ENCODE results near the gene NXF1. TPM values are rescaled to one million over a fixed set of nuclear protein-coding genes. Genes with fewer than 3 reads are reported as not detected.

NXF1 gene
- total and polyA plus RNA-seq, 2 of the 13 experiments (the other 11 are each of a cell fraction or from before 2014, with no cell fraction given), result 30.4 to 30.9 TPM

DNA sequence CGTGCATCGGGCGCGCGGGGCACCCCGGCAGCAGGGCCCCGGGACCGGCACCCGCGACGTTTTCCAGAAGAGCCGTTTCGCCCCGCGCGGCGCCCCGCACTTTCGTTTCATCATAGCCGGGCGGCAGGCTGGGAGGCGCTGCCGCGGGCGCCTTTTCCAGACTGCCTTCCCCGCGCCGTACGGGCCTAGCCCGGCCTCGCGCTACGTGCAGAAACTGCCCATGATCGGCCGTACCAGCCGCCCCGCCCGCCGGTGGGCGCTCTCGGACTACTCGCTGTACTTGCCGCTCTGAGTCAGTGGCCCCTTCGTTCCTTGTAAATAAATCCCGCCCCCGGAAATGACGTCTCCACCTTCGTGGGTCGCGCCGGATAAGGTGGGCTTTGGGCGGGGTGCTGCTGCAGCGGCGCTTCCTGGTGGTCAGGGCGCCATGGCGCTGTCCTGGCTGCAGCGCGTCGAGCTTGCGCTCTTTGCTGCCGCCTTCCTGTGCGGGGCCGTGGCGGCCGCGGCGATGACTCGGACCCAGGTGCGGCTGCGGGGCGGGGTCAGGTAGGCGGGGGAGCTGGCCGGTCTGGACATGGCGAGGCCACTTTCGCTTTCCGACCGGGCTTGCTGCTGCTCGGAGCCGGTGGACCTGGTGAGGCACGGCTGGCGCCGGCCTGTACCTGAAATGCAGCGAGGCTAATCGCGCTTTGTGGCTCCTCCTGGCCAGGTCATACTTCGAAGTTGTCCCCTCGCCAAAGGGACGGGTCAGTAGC, 18.1 kb downstream of the NXF1 start, which contains the start of gene TMEM179B (continued):
- TF ChIP-seq TSC22D2 (CRISPR knock-in tag; IDR thresholded peaks at IDR 0.05; ENCODE audit: borderline replicate concordance) (peak; percentile 84; the same call in 1 of the 2 replicates), NFIC (IDR thresholded peaks at IDR 0.05; ENCODE audit: low read length) (no peak), HMGA1 (CRISPR knock-in tag; conservative IDR thresholded peaks at IDR 0.05) (no peak), ZFP62 (CRISPR knock-in tag; IDR thresholded peaks at IDR 0.05) (no peak), ZNF24 (IDR thresholded peaks at IDR 0.05) (no peak), SP1 (IDR thresholded peaks at IDR 0.05) (no peak), SP1 (CRISPR knock-in tag; IDR thresholded peaks at IDR 0.05) (peak; percentile 88), ZNF33B (CRISPR knock-in tag; IDR thresholded peaks at IDR 0.05) (peak; percentile 75), SMARCC2 (IDR thresholded peaks at IDR 0.05) (no peak), RBM22 (optimal IDR thresholded peaks at IDR 0.05; ENCODE audit: low read length) (peak; percentile 96), NCOA5 (CRISPR knock-in tag; IDR thresholded peaks at IDR 0.05) (no peak), FOXO1 (CRISPR knock-in tag; IDR thresholded peaks at IDR 0.05) (peak; percentile 58; the same call in 1 of the 2 replicates), ZNF556 (CRISPR knock-in tag; IDR thresholded peaks at IDR 0.05; ENCODE audit: borderline replicate concordance) (peak; percentile 94), ZNF205 (CRISPR knock-in tag; IDR thresholded peaks at IDR 0.05) (no peak; the same call in 1 of the 2 replicates), ZNF572 (CRISPR knock-in tag; IDR thresholded peaks at IDR 0.05) (no peak; the same call in 1 of the 2 replicates)
- TF ChIP-seq, protein P1, sequence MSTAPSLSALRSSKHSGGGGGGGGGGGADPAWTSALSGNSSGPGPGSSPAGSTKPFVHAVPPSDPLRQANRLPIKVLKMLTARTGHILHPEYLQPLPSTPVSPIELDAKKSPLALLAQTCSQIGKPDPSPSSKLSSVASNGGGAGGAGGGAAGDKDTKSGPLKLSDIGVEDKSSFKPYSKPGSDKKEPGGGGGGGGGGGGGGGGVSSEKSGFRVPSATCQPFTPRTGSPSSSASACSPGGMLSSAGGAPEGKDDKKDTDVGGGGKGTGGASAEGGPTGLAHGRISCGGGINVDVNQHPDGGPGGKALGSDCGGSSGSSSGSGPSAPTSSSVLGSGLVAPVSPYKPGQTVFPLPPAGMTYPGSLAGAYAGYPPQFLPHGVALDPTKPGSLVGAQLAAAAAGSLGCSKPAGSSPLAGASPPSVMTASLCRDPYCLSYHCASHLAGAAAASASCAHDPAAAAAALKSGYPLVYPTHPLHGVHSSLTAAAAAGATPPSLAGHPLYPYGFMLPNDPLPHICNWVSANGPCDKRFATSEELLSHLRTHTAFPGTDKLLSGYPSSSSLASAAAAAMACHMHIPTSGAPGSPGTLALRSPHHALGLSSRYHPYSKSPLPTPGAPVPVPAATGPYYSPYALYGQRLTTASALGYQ (CRISPR knock-in tag; IDR thresholded peaks at IDR 0.05), result peak; percentile 47; the same call in 1 of the 2 replicates
- TF ChIP-seq, protein P2, sequence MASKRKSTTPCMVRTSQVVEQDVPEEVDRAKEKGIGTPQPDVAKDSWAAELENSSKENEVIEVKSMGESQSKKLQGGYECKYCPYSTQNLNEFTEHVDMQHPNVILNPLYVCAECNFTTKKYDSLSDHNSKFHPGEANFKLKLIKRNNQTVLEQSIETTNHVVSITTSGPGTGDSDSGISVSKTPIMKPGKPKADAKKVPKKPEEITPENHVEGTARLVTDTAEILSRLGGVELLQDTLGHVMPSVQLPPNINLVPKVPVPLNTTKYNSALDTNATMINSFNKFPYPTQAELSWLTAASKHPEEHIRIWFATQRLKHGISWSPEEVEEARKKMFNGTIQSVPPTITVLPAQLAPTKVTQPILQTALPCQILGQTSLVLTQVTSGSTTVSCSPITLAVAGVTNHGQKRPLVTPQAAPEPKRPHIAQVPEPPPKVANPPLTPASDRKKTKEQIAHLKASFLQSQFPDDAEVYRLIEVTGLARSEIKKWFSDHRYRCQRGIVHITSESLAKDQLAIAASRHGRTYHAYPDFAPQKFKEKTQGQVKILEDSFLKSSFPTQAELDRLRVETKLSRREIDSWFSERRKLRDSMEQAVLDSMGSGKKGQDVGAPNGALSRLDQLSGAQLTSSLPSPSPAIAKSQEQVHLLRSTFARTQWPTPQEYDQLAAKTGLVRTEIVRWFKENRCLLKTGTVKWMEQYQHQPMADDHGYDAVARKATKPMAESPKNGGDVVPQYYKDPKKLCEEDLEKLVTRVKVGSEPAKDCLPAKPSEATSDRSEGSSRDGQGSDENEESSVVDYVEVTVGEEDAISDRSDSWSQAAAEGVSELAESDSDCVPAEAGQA (IDR thresholded peaks at IDR 0.05; ENCODE audit: low read depth), result peak; percentile 74
- TF ChIP-seq, protein P2 (CRISPR knock-in tag; IDR thresholded peaks at IDR 0.05; ENCODE audit: borderline replicate concordance), result peak; percentile 82; the same call in 1 of the 2 replicates
